NB4 (cell line): ENCODE data around the gene ING3.

Source experiments
- CTCF ChIP-seq: IDR thresholded peaks from one replicate; pipeline ENCODE4 v1.5.1; 2012; ENCODE audit warnings: low read depth, low read length
- MYC ChIP-seq: IDR thresholded peaks from 2 replicates; pipeline ENCODE4 v1.6.1; 2011; ENCODE audit warnings: low read depth, low read length
- POLR2A ChIP-seq: IDR thresholded peaks from 2 replicates; pipeline ENCODE4 v1.6.1; 2011; ENCODE audit warnings: mild to moderate bottlenecking; ENCODE audit not compliant: insufficient read length; ENCODE audit errors: extremely low read depth

- TF ChIP-seq POLR2A (no peak), CTCF (no peak), MYC (no peak)
These were observed 11.1 kb downstream of the ING3 start for GRCh38 chr7:120961638-120962173.
